K562 (cell line): ENCODE measurements around the gene KLF18. TPM values are rescaled to one million over a fixed set of nuclear protein-coding genes. Genes with fewer than 3 reads are reported as not detected.

Experiments used
- ATAC-seq: fragments of 200-7000 bp; cut with Tn5 transposase; 3 replicates; pipeline ENCODE4 v1.9.1; 2020; ENCODE audit warnings: moderate library complexity
- BruUV-seq: library from RNA; stranded (reverse); fragments of 400-500 nt; replicated peaks from 2 replicates; lab custom pipeline; 2021; lab: Mats Ljungman, UMichigan
- CTCF ChIA-PET: fragments of 300-600 bp; formaldehyde crosslinking; extraction: SDS; loops from one replicate; lab custom pipeline; 2021; ENCODE audit warnings: low intra/inter-chr PET ratio; lab: Yijun Ruan, JAX
- POLR2A ChIA-PET: fragments of 300-600, 350-650 bp; sonication (Branson Sonifier 250); formaldehyde crosslinking; extraction: SDS; loops from one replicate; lab custom pipeline; 2021; ENCODE audit warnings: antibody characterized with exemption, inconsistent platforms; lab: Yijun Ruan, JAX
- DNase-seq, 4 experiments: peaks; one replicate each; pipeline versions ENCODE4 v3.0.0 to v3.0.0-alpha.2; 2011 to 2018; ENCODE audit warnings: low spot score in 3 of 4, mixed read lengths in 3 of 4; ENCODE audit errors: extremely low read depth in 1 of 4
- FAIRE-seq: peaks from 2 replicates; lab custom pipeline; 2011; peaks lifted over from hg19 to GRCh38; lab: Jason Lieb, UNC
- H2AFZ ChIP-seq: 2 replicates; pipeline ENCODE4 v1.6.0; 2011; ENCODE audit warnings: low read depth, low read length, control low read depth, inconsistent platforms
- H3K27ac ChIP-seq: fragments of 200-600 bp; 3 replicates; pipeline ENCODE4 v1.8.0; 2011; ENCODE audit warnings: low read depth, mild to moderate bottlenecking, control low read depth, inconsistent platforms, low read length, moderate library complexity, mixed read lengths; ENCODE audit errors: extremely low read depth
- H3K27me3 ChIP-seq, 2 experiments: fragments of 300-600 bp in 1 of 2; 2 replicates in 1 of 2; 3 replicates in 1 of 2; pipeline versions ENCODE4 v1.6.0 to v1.8.0; 2011; ENCODE audit warnings: inconsistent platforms in 2 of 2, low read length in 2 of 2, mild to moderate bottlenecking in 1 of 2, mixed read lengths in 1 of 2, moderate library complexity in 1 of 2; ENCODE audit not compliant: control insufficient read depth in 2 of 2, insufficient read depth in 2 of 2
- H3K36me3 ChIP-seq: fragments of 300-600 bp; 3 replicates; pipeline ENCODE4 v1.8.0; 2011; ENCODE audit warnings: mild to moderate bottlenecking, low read length, inconsistent platforms; ENCODE audit not compliant: control insufficient read depth, insufficient read depth
- H3K4me1 ChIP-seq, 2 experiments: fragments of 200-600 bp in 1 of 2; replicated peaks in 1 of 2; 2 replicates in 1 of 2; 3 replicates in 1 of 2; pipeline versions ENCODE4 v1.5.1 to v1.8.0; 2011; ENCODE audit warnings: inconsistent platforms in 2 of 2, low read length in 2 of 2, mild to moderate bottlenecking in 1 of 2, mixed read lengths in 1 of 2, moderate library complexity in 1 of 2; ENCODE audit not compliant: control insufficient read depth in 2 of 2, insufficient read depth in 2 of 2
- H3K4me2 ChIP-seq: 2 replicates; pipeline ENCODE4 v1.6.1; 2011; ENCODE audit warnings: low read length, control low read depth, inconsistent platforms, mixed read lengths; ENCODE audit not compliant: insufficient read depth
- H3K4me3 ChIP-seq: fragments of 200-600 bp; sonication (generic), shearing (Covaris generic); 2 replicates; pipeline ENCODE4 v1.5.1; 2016; ENCODE audit warnings: control low read depth, inconsistent platforms
- H3K79me2 ChIP-seq: fragments of 200-600 bp; 3 replicates; pipeline ENCODE4 v1.8.0; 2011; ENCODE audit warnings: low read length, inconsistent platforms; ENCODE audit not compliant: control insufficient read depth, insufficient read depth
- H3K9ac ChIP-seq, 2 experiments: 2 replicates each; pipeline versions ENCODE4 v1.6.0 to v1.6.1; 2011; ENCODE audit warnings: low read depth in 2 of 2, low read length in 2 of 2, control low read depth in 1 of 2, inconsistent platforms in 1 of 2, mild to moderate bottlenecking in 1 of 2, mixed read lengths in 1 of 2; ENCODE audit not compliant: insufficient read depth in 1 of 2
- H3K9me1 ChIP-seq: one replicate; pipeline ENCODE4 v1.6.0; 2011; ENCODE audit warnings: inconsistent platforms, mild to moderate bottlenecking, low read length, moderate library complexity; ENCODE audit not compliant: control insufficient read depth, insufficient read depth
- H3K9me3 ChIP-seq: replicated peaks from 2 replicates; pipeline ENCODE4 v1.5.1; 2011; ENCODE audit warnings: low read depth, low read length, inconsistent platforms; ENCODE audit not compliant: control insufficient read depth, insufficient read depth
- H4K20me1 ChIP-seq: replicated peaks from 2 replicates; pipeline ENCODE4 v1.6.1; 2011; ENCODE audit warnings: low read length, inconsistent platforms, mixed read lengths; ENCODE audit not compliant: control insufficient read depth, insufficient read depth
- ARID1B ChIP-seq: fragments of 450-650 bp; IDR thresholded peaks from 2 replicates; pipeline ENCODE4 v1.6.1; 2016; ENCODE audit warnings: antibody characterized with exemption, mild to moderate bottlenecking, inconsistent platforms
- C11orf30 ChIP-seq: fragments of 450-650 bp; IDR thresholded peaks from 2 replicates; pipeline ENCODE4 v1.6.1; 2016; ENCODE audit warnings: low read depth, mild to moderate bottlenecking
- CREB3 ChIP-seq: fragments of 450-650 bp; conservative IDR thresholded peaks from 2 replicates; pipeline ENCODE4 v1.6.1; 2016; ENCODE audit warnings: missing genetic modification characterization, low read depth, mild to moderate bottlenecking, missing compliant biosample characterization, moderate library complexity
- CTBP1 ChIP-seq: fragments of 450-650 bp; IDR thresholded peaks from 2 replicates; pipeline ENCODE4 v1.6.1; 2016; ENCODE audit warnings: borderline replicate concordance
- DLX4 ChIP-seq: fragments of 250-450 bp; sonication (Bioruptor Pico); IDR thresholded peaks from 2 replicates; pipeline ENCODE4 v1.6.1; 2021; ENCODE audit warnings: mild to moderate bottlenecking
- ELK1 ChIP-seq: sonication (generic); formaldehyde crosslinking; IDR thresholded peaks from 2 replicates; pipeline ENCODE4 v1.8.1; 2022; ENCODE audit warnings: missing genetic modification reagents
- JUNB ChIP-seq: fragments of 450-650 bp; formaldehyde crosslinking; conservative IDR thresholded peaks from 2 replicates; pipeline ENCODE4 v1.4.0; 2020; ENCODE audit warnings: mild to moderate bottlenecking
- KDM5B ChIP-seq: fragments of 200-600 bp; sonication (generic); IDR thresholded peaks from 2 replicates; pipeline ENCODE4 v1.6.1; 2012; ENCODE audit warnings: low read depth, mild to moderate bottlenecking, moderate library complexity, low read length, control low read depth, inconsistent platforms; ENCODE audit not compliant: insufficient replicate concordance
- KLF16 ChIP-seq: IDR thresholded peaks from 2 replicates; pipeline ENCODE4 v1.6.1; 2016; ENCODE audit warnings: antibody characterized with exemption
- KLF6 ChIP-seq: fragments of 250-450 bp; sonication (Bioruptor Pico); IDR thresholded peaks from 2 replicates; pipeline ENCODE4 v1.4.0; 2020; ENCODE audit warnings: mild to moderate bottlenecking, moderate library complexity, borderline replicate concordance
- NKRF ChIP-seq: fragments of 450-650 bp; IDR thresholded peaks from 2 replicates; pipeline ENCODE4 v1.6.1; 2016; ENCODE audit warnings: borderline replicate concordance
- PPARD ChIP-seq: fragments of 250-450 bp; sonication (Bioruptor Pico); IDR thresholded peaks from 2 replicates; pipeline ENCODE4 v1.8.0; 2022; ENCODE audit warnings: inconsistent platforms, mild to moderate bottlenecking, moderate library complexity
- ZC3H4 ChIP-seq: sonication (generic); formaldehyde crosslinking; IDR thresholded peaks from 2 replicates; pipeline ENCODE4 v1.9.0; 2021; ENCODE audit warnings: missing genetic modification reagents, borderline replicate concordance
- ZNF124 ChIP-seq: sonication (generic); formaldehyde crosslinking; IDR thresholded peaks from 2 replicates; pipeline ENCODE4 v1.8.1; 2022; ENCODE audit warnings: missing genetic modification reagents
- ZNF224 ChIP-seq: sonication (generic); formaldehyde crosslinking; IDR thresholded peaks from 2 replicates; pipeline ENCODE4 v1.8.0; 2022; ENCODE audit warnings: mild to moderate bottlenecking, missing genetic modification reagents
- ZNF354B ChIP-seq: fragments of 250-450 bp; sonication (Bioruptor Pico); IDR thresholded peaks from 2 replicates; pipeline ENCODE4 v1.4.0; 2020
- WGBS: fragments of 100-300 bp; shearing (Covaris generic); methylation state at CpG from one replicate; pipeline ENCODE4 v1.1.6; 2016; ENCODE audit warnings: low coverage, mixed read lengths; ENCODE audit not compliant: insufficient coverage; ENCODE audit errors: missing lambda C conversion rate; 5-methylcytosine and 5-hydroxymethylcytosine counted together
- in situ Hi-C: fragments of 300-500 bp; cut with MboI; formaldehyde crosslinking; loops from 4 replicates; pipeline ENCODE4 v1.15.0; 2018; ENCODE audit warnings: inconsistent platforms, mixed read lengths
- intact Hi-C: fragments of 100-400 bp; cut with micrococcal nuclease; formaldehyde crosslinking; loops from 2 replicates; pipeline ENCODE4 v1.14.2; 2022
- polyA plus RNA-seq, 8 experiments: library from polyadenylated mRNA; depleted of rRNA in 4 of 8; stranded (reverse) in 5 of 8; unstranded in 3 of 8; fragments of >200 nt; fragmentation: Nextera tagmentation in 2 of 8; fragmentation: Illumina TruSeq in 1 of 8; extraction: Ambion mirVana in 2 of 8; extraction: Trizol in 1 of 8; gene quantifications; 2 replicates each; pipeline versions ENCODE4 v1.2.1 to v1.2.3, GENCODE V29; 2011 to 2014; ENCODE audit warnings: inconsistent platforms in 1 of 8, missing spikeins in 1 of 8
- total RNA-seq, 7 experiments: library from RNA; depleted of rRNA in 6 of 7; stranded (reverse); fragments of >200 nt in 6 of 7; fragmentation: Illumina TruSeq in 2 of 7; extraction: Trizol in 2 of 7; gene quantifications; 2 replicates each; pipeline versions ENCODE4 v1.2.1 to v1.2.3, GENCODE V29; 2011 to 2021; ENCODE audit warnings: low replicate concordance in 1 of 7
- TF ChIP-seq, protein P1 (sequence below): sonication (generic); IDR thresholded peaks from 2 replicates; pipeline ENCODE4 v1.6.1; 2016
- TF ChIP-seq, protein P2 (sequence below): IDR thresholded peaks from 2 replicates; pipeline ENCODE4 v1.6.1; 2011; ENCODE audit not compliant: insufficient read length; ENCODE audit errors: extremely low read depth

The KLF18 gene
- total and polyA plus RNA-seq, 9 of the 15 experiments (the other 6 are each of a cell fraction or from before 2014, with no cell fraction given) = not detected

GRCh38 chr1:44135886-44136285 lies 5.5 kb downstream of the KLF18 start:
- Histone ChIP-seq H3K36me3 (no peaks in the 10 kb centered on the region), H3K79me2 (no peaks in the 10 kb centered on the region), H4K20me1 (no peaks in the 10 kb centered on the region; the same call in 1 of the 2 replicates), H3K4me2 (no peak overlapping the region), H3K4me3 (no peak overlapping the region), H3K4me1 (no peaks in the 10 kb centered on the region; a peak in 1 of 5 replicates), H3K9me1 (no peaks in the 10 kb centered on the region), H3K9ac (no peak overlapping the region), H3K9me3 (no peaks in the 10 kb centered on the region), H3K27me3 (peaks cover 23 to 50% of the 10 kb centered on the region in 2 experiments), H3K27ac (no peak overlapping the region), H2AFZ (no peak overlapping the region)
- no TSS peak for BruUV-seq
- in situ Hi-C loops (no loop called here), intact Hi-C loops (no loop called here)
- POLR2A ChIA-PET = interaction anchor here (0.7 kb wide), 1 partner anchor 43 kb away, joined by 3 read pairs; no protein-coding TSS in a partner anchor
- no peak for ATAC-seq
- no peak for DNase-seq
- WGBS = 10% methylated on average over 2 of the region's 2 CpGs
- CTCF ChIA-PET = no interaction called here
- FAIRE-seq = no peak
- TF ChIP-seq PPARD = no peak
- TF ChIP-seq DLX4 (CRISPR knock-in tag) = no peak
- TF ChIP-seq, protein P1, sequence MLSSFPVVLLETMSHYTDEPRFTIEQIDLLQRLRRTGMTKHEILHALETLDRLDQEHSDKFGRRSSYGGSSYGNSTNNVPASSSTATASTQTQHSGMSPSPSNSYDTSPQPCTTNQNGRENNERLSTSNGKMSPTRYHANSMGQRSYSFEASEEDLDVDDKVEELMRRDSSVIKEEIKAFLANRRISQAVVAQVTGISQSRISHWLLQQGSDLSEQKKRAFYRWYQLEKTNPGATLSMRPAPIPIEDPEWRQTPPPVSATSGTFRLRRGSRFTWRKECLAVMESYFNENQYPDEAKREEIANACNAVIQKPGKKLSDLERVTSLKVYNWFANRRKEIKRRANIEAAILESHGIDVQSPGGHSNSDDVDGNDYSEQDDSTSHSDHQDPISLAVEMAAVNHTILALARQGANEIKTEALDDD = no peak
- no peak for TF ChIP-seq JUNB (CRISPR knock-in tag)
- no peak for TF ChIP-seq KLF16
- no peak for TF ChIP-seq ZNF354B (CRISPR knock-in tag)
- no peak for TF ChIP-seq KDM5B
- no peak for TF ChIP-seq ZNF224 (CRISPR knock-in tag)
- TF ChIP-seq NKRF = no peak
- TF ChIP-seq ZC3H4 (CRISPR knock-in tag) = no peak
- TF ChIP-seq CREB3 = no peak
- TF ChIP-seq, protein P2, sequence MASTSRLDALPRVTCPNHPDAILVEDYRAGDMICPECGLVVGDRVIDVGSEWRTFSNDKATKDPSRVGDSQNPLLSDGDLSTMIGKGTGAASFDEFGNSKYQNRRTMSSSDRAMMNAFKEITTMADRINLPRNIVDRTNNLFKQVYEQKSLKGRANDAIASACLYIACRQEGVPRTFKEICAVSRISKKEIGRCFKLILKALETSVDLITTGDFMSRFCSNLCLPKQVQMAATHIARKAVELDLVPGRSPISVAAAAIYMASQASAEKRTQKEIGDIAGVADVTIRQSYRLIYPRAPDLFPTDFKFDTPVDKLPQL = no peak
- TF ChIP-seq ELK1 (CRISPR knock-in tag) = no peak
- no peak for TF ChIP-seq CTBP1
- no peak for TF ChIP-seq ZNF124 (CRISPR knock-in tag)
- no peak for TF ChIP-seq C11orf30
- TF ChIP-seq KLF6 (CRISPR knock-in tag) = no peak
- no peak for TF ChIP-seq ARID1B
